Keratinocyte (primary cell): ENCODE measurements around the gene PAK2. TPM values are rescaled to one million over a fixed set of nuclear protein-coding genes. Genes with fewer than 3 reads are reported as not detected.
A peak's percentile ranks its signal among the peaks of the same experiment; 100 is the strongest.

Experiments used
- DNase-seq: peaks from one replicate; pipeline ENCODE4 v3.0.0-alpha.2; 2011; ENCODE audit warnings: low read depth, missing footprints, low spot score
- FAIRE-seq: peaks from 2 replicates; lab custom pipeline; 2011; peaks lifted over from hg19 to GRCh38; lab: Jason Lieb, UNC
- H2AFZ ChIP-seq: 2 replicates; pipeline ENCODE4 v1.6.0; 2012; ENCODE audit warnings: low read length, control low read depth, inconsistent platforms; ENCODE audit not compliant: control insufficient read depth
- H3K27ac ChIP-seq: 2 replicates; pipeline ENCODE4 v1.5.1; 2011; ENCODE audit warnings: low read length; ENCODE audit not compliant: control insufficient read depth, insufficient read depth
- H3K27me3 ChIP-seq: 3 replicates; pipeline ENCODE4 v1.6.0; 2011; ENCODE audit warnings: low read length; ENCODE audit not compliant: control insufficient read depth, insufficient read depth; ENCODE audit errors: extremely low read depth
- H3K36me3 ChIP-seq, 2 experiments: 2 replicates in 1 of 2; 3 replicates in 1 of 2; pipeline ENCODE4 v1.5.1; 2011; ENCODE audit warnings: low read length in 2 of 2, mild to moderate bottlenecking in 1 of 2; ENCODE audit not compliant: control insufficient read depth in 2 of 2, insufficient read depth in 2 of 2; ENCODE audit errors: extremely low read depth in 1 of 2
- H3K4me1 ChIP-seq: 3 replicates; pipeline ENCODE4 v1.5.1; 2011; ENCODE audit warnings: low read length; ENCODE audit not compliant: control insufficient read depth, insufficient read depth; ENCODE audit errors: extremely low read depth
- H3K4me2 ChIP-seq: 3 replicates; pipeline ENCODE4 v1.6.0; 2011; ENCODE audit warnings: low read depth, low read length; ENCODE audit not compliant: control insufficient read depth, insufficient read depth; ENCODE audit errors: extremely low read depth
- H3K4me3 ChIP-seq, 3 experiments: fragments of 200-600 bp in 1 of 3; sonication (generic) in 1 of 3; 2 replicates in 2 of 3; 3 replicates in 1 of 3; pipeline ENCODE4 v1.5.1; 2011 to 2016; ENCODE audit warnings: low read length in 3 of 3, mild to moderate bottlenecking in 3 of 3, control low read depth in 2 of 3, inconsistent platforms in 1 of 3, low read depth in 1 of 3, mixed read lengths in 1 of 3, mixed run types in 1 of 3, moderate library complexity in 1 of 3; ENCODE audit not compliant: control insufficient read depth in 2 of 3, insufficient read depth in 2 of 3; ENCODE audit errors: extremely low read depth in 1 of 3
- H3K79me2 ChIP-seq: 2 replicates; pipeline ENCODE4 v1.6.0; 2012; ENCODE audit warnings: low read length; ENCODE audit not compliant: control insufficient read depth, insufficient read depth
- H3K9ac ChIP-seq: 3 replicates; pipeline ENCODE4 v1.6.0; 2011; ENCODE audit warnings: low read length; ENCODE audit not compliant: control insufficient read depth, insufficient read depth; ENCODE audit errors: extremely low read depth
- H3K9me1 ChIP-seq: 3 replicates; pipeline ENCODE4 v1.6.0; 2011; ENCODE audit warnings: low read length; ENCODE audit not compliant: control insufficient read depth, insufficient read depth; ENCODE audit errors: extremely low read depth
- H3K9me3 ChIP-seq: 2 replicates; pipeline ENCODE4 v1.5.1; 2012; ENCODE audit warnings: low read depth, low read length; ENCODE audit not compliant: control insufficient read depth
- H4K20me1 ChIP-seq: 3 replicates; pipeline ENCODE4 v1.6.0; 2011; ENCODE audit warnings: low read length; ENCODE audit not compliant: control insufficient read depth, insufficient read depth; ENCODE audit errors: extremely low read depth
- CTCF ChIP-seq, 3 experiments: IDR thresholded peaks in 1 of 3; conservative IDR thresholded peaks in 1 of 3; optimal IDR thresholded peaks in 1 of 3; 2 replicates in 2 of 3; 3 replicates in 1 of 3; pipeline versions ENCODE3 to v1.5.1; 2011; ENCODE audit warnings: low read length in 3 of 3, mild to moderate bottlenecking in 3 of 3, moderate library complexity in 2 of 3, control low read depth in 1 of 3, inconsistent platforms in 1 of 3; ENCODE audit not compliant: insufficient read depth in 2 of 3; ENCODE audit errors: extremely low read depth in 1 of 3
- EZH2 ChIP-seq: IDR thresholded peaks from one replicate; pipeline ENCODE4 v1.6.1; 2012; ENCODE audit warnings: inconsistent platforms, mild to moderate bottlenecking, low read length, moderate library complexity
- dilution Hi-C: fragments of 300-500 bp; cut with MboI; formaldehyde crosslinking; loops from one replicate; pipeline ENCODE4 v1.7.0; 2020; ENCODE audit warnings: low sequenced_read_pairs; ENCODE audit not compliant: extremely low pct_ligation_motif_present
- polyA plus RNA-seq, 5 experiments: library from polyadenylated mRNA; depleted of rRNA in 3 of 5; stranded (reverse) in 3 of 5; stranded (forward) in 1 of 5; unstranded in 1 of 5; fragments of >200 nt; gene quantifications; 1 replicate in 1 of 5; 2 replicates in 3 of 5; 3 replicates in 1 of 5; pipeline versions ENCODE4 v1.2.1 to v1.2.3, GENCODE V29; 2011 to 2012; ENCODE audit warnings: missing spikeins in 2 of 5, low read depth in 1 of 5, low replicate concordance in 1 of 5

Gene PAK2
- polyA plus RNA-seq, 1 donor (not counting 4 experiments of a cell fraction or from before 2014, with no cell fraction given), result 52.3 TPM

- no peak for TF ChIP-seq CTCF (optimal IDR thresholded peaks at IDR 0.05 in 1 of 3, IDR thresholded peaks at IDR 0.05 in 1 of 3, conservative IDR thresholded peaks at IDR 0.05 in 1 of 3; ENCODE audit: extremely low read depth in 1 of 3, insufficient read depth in 2 of 3, low read length in 3 of 3)
- no peak for TF ChIP-seq EZH2
Measured at GRCh38 chr3:196737655-196738054, 2.0 kb upstream of the PAK2 start.

GRCh38 chr3:196740481-196741248, 1.0 kb downstream of the PAK2 start:
- Histone ChIP-seq H3K4me3 (peak overlapping the region; percentile 80 to 85 (median 83)), H3K9me3 (no peaks in the 10 kb centered on the region), H3K4me2 (peak overlapping the region; percentile 96), H3K79me2 (peaks cover 57% of the 10 kb centered on the region), H3K27ac (peak overlapping the region; percentile 94), H3K36me3 (peaks cover 0 to 1% of the 10 kb centered on the region in 2 experiments), H3K9me1 (no peaks in the 10 kb centered on the region), H3K9ac (peak overlapping the region; percentile 93), H4K20me1 (peaks cover 3% of the 10 kb centered on the region), H3K27me3 (no peaks in the 10 kb centered on the region), H3K4me1 (no peaks in the 10 kb centered on the region), H2AFZ (peak overlapping the region; percentile 24)
- TF ChIP-seq CTCF (optimal IDR thresholded peaks at IDR 0.05 in 1 of 3, IDR thresholded peaks at IDR 0.05 in 1 of 3, conservative IDR thresholded peaks at IDR 0.05 in 1 of 3; ENCODE audit: extremely low read depth in 1 of 3, insufficient read depth in 2 of 3, low read length in 3 of 3) (no peak), EZH2 (no peak)
- dilution Hi-C loops, result no loop called here
- FAIRE-seq (no peak), DNase-seq (no peak)

More at GRCh38 chr3:196737655-196738054, 2.0 kb upstream of the PAK2 start:
- H4K20me1 ChIP-seq, result no peaks in the 10 kb centered on the region
- no peak overlapping the region for H3K27ac ChIP-seq
- H3K4me3 ChIP-seq, result no peak overlapping the region
- DNase-seq, result no peak
- no peak for FAIRE-seq
- H2AFZ ChIP-seq, result no peak overlapping the region
- H3K9ac ChIP-seq, result no peak overlapping the region
- dilution Hi-C loops, result no loop called here
- H3K36me3 ChIP-seq, result peaks cover 0 to 4% of the 10 kb centered on the region in 2 experiments
- no peak overlapping the region for H3K4me2 ChIP-seq
- H3K9me1 ChIP-seq, result no peaks in the 10 kb centered on the region
- peaks cover 28% of the 10 kb centered on the region for H3K79me2 ChIP-seq
- H3K4me1 ChIP-seq, result no peaks in the 10 kb centered on the region
- H3K27me3 ChIP-seq, result no peaks in the 10 kb centered on the region
- H3K9me3 ChIP-seq, result no peaks in the 10 kb centered on the region
